ENCODE results near the gene SUSD1.

SUSD1 gene

GRCh38 chr9:112038017-112038408 lies 137.1 kb downstream of the SUSD1 start:
- Histone ChIP-seq H3K79me2 (ENCODE audit: insufficient read depth, low read depth) (no peaks in the 10 kb centered on the region), H3K4me1 (ENCODE audit: low read depth, poor library complexity, severe bottlenecking) (peaks cover 37% of the 10 kb centered on the region), H3K27ac (peak overlapping the region; percentile 26; the same call in 1 of the 2 replicates), H3K27me3 (ENCODE audit: insufficient read depth, low read depth) (no peaks in the 10 kb centered on the region), H3K36me3 (ENCODE audit: insufficient read depth) (no peaks in the 10 kb centered on the region), H3K4me3 (IDR thresholded peaks at IDR 0.05; ENCODE audit: insufficient read depth, low read depth, low read length) (no peak overlapping the region), H2AFZ (ENCODE audit: low read depth) (no peak overlapping the region), H3K9ac (no peak overlapping the region), H4K20me1 (ENCODE audit: insufficient read depth) (no peaks in the 10 kb centered on the region), H3K4me2 (peak overlapping the region; percentile 19; the same call in 1 of the 2 replicates)
- TF ChIP-seq, protein P1, sequence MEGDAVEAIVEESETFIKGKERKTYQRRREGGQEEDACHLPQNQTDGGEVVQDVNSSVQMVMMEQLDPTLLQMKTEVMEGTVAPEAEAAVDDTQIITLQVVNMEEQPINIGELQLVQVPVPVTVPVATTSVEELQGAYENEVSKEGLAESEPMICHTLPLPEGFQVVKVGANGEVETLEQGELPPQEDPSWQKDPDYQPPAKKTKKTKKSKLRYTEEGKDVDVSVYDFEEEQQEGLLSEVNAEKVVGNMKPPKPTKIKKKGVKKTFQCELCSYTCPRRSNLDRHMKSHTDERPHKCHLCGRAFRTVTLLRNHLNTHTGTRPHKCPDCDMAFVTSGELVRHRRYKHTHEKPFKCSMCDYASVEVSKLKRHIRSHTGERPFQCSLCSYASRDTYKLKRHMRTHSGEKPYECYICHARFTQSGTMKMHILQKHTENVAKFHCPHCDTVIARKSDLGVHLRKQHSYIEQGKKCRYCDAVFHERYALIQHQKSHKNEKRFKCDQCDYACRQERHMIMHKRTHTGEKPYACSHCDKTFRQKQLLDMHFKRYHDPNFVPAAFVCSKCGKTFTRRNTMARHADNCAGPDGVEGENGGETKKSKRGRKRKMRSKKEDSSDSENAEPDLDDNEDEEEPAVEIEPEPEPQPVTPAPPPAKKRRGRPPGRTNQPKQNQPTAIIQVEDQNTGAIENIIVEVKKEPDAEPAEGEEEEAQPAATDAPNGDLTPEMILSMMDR (conservative IDR thresholded peaks at IDR 0.05; ENCODE audit: low read depth, low read length) = no peak

GRCh38 chr9:112037281-112038016 lies 137.6 kb downstream of the SUSD1 start:
- Histone ChIP-seq H3K36me3 (ENCODE audit: insufficient read depth) (no peaks in the 10 kb centered on the region), H3K27ac (peak overlapping the region; percentile 26; the same call in 1 of the 2 replicates), H3K4me2 (peak overlapping the region; percentile 19; the same call in 1 of the 2 replicates), H4K20me1 (ENCODE audit: insufficient read depth) (no peaks in the 10 kb centered on the region), H3K4me3 (IDR thresholded peaks at IDR 0.05; ENCODE audit: insufficient read depth, low read depth, low read length) (no peak overlapping the region), H3K79me2 (ENCODE audit: insufficient read depth, low read depth) (no peaks in the 10 kb centered on the region), H3K4me1 (ENCODE audit: low read depth, poor library complexity, severe bottlenecking) (peaks cover 42% of the 10 kb centered on the region), H3K27me3 (ENCODE audit: insufficient read depth, low read depth) (no peaks in the 10 kb centered on the region), H2AFZ (ENCODE audit: low read depth) (no peak overlapping the region), H3K9ac (no peak overlapping the region)
- TF ChIP-seq, protein P1 (conservative IDR thresholded peaks at IDR 0.05; ENCODE audit: low read depth, low read length) = no peak

- Histone ChIP-seq H3K4me2 (no peak overlapping the region), H3K79me2 (ENCODE audit: insufficient read depth, low read depth) (no peaks in the 10 kb centered on the region), H4K20me1 (ENCODE audit: insufficient read depth) (no peaks in the 10 kb centered on the region), H3K4me1 (ENCODE audit: low read depth, poor library complexity, severe bottlenecking) (peaks cover 64% of the 10 kb centered on the region), H3K27ac (no peak overlapping the region), H3K9ac (no peak overlapping the region), H3K27me3 (ENCODE audit: insufficient read depth, low read depth) (no peaks in the 10 kb centered on the region), H3K36me3 (ENCODE audit: insufficient read depth) (no peaks in the 10 kb centered on the region), H3K4me3 (IDR thresholded peaks at IDR 0.05; ENCODE audit: insufficient read depth, low read depth, low read length) (no peak overlapping the region), H2AFZ (ENCODE audit: low read depth) (no peak overlapping the region)
- TF ChIP-seq, protein P1 (conservative IDR thresholded peaks at IDR 0.05; ENCODE audit: low read depth, low read length) = no peak
Measured at GRCh38 chr9:112035166-112035826, 139.8 kb downstream of the SUSD1 start.

GRCh38 chr9:112034216-112034611 lies 140.9 kb downstream of the SUSD1 start:
- TF ChIP-seq, protein P1 (conservative IDR thresholded peaks at IDR 0.05; ENCODE audit: low read depth, low read length) = no peak
- H3K4me2 ChIP-seq = no peak overlapping the region
- no peak overlapping the region for H3K27ac ChIP-seq
- H3K4me1 ChIP-seq (ENCODE audit: low read depth, poor library complexity, severe bottlenecking) = peaks cover 73% of the 10 kb centered on the region
- no peaks in the 10 kb centered on the region for H3K27me3 ChIP-seq (ENCODE audit: insufficient read depth, low read depth)
- no peak overlapping the region for H3K4me3 ChIP-seq (IDR thresholded peaks at IDR 0.05; ENCODE audit: insufficient read depth, low read depth, low read length)
- no peaks in the 10 kb centered on the region for H3K79me2 ChIP-seq (ENCODE audit: insufficient read depth, low read depth)
- H3K36me3 ChIP-seq (ENCODE audit: insufficient read depth) = no peaks in the 10 kb centered on the region
- no peak overlapping the region for H2AFZ ChIP-seq (ENCODE audit: low read depth)
- no peaks in the 10 kb centered on the region for H4K20me1 ChIP-seq (ENCODE audit: insufficient read depth)
- no peak overlapping the region for H3K9ac ChIP-seq
